K562 (cell line): ENCODE results near the gene HAP1. TPM values are rescaled to one million over a fixed set of nuclear protein-coding genes. Genes with fewer than 3 reads are reported as not detected.

Experiments
- ATAC-seq: fragments of 200-7000 bp; cut with Tn5 transposase; 3 replicates; pipeline ENCODE4 v1.9.1; 2020; ENCODE audit warnings: moderate library complexity
- BruUV-seq: library from RNA; stranded (reverse); fragments of 400-500 nt; replicated peaks from 2 replicates; lab custom pipeline; 2021; lab: Mats Ljungman, UMichigan
- CTCF ChIA-PET: fragments of 300-600 bp; formaldehyde crosslinking; extraction: SDS; loops from one replicate; lab custom pipeline; 2021; ENCODE audit warnings: low intra/inter-chr PET ratio; lab: Yijun Ruan, JAX
- POLR2A ChIA-PET: fragments of 300-600, 350-650 bp; sonication (Branson Sonifier 250); formaldehyde crosslinking; extraction: SDS; loops from one replicate; lab custom pipeline; 2021; ENCODE audit warnings: antibody characterized with exemption, inconsistent platforms; lab: Yijun Ruan, JAX
- DNase-seq, 4 experiments: peaks; one replicate each; pipeline versions ENCODE4 v3.0.0 to v3.0.0-alpha.2; 2011 to 2018; ENCODE audit warnings: low spot score in 3 of 4, mixed read lengths in 3 of 4; ENCODE audit errors: extremely low read depth in 1 of 4
- FAIRE-seq: peaks from 2 replicates; lab custom pipeline; 2011; peaks lifted over from hg19 to GRCh38; lab: Jason Lieb, UNC
- H2AFZ ChIP-seq: 2 replicates; pipeline ENCODE4 v1.6.0; 2011; ENCODE audit warnings: low read depth, low read length, control low read depth, inconsistent platforms
- H3K27ac ChIP-seq: fragments of 200-600 bp; 3 replicates; pipeline ENCODE4 v1.8.0; 2011; ENCODE audit warnings: low read depth, mild to moderate bottlenecking, control low read depth, inconsistent platforms, low read length, moderate library complexity, mixed read lengths; ENCODE audit errors: extremely low read depth
- H3K27me3 ChIP-seq, 2 experiments: fragments of 300-600 bp in 1 of 2; 2 replicates in 1 of 2; 3 replicates in 1 of 2; pipeline versions ENCODE4 v1.6.0 to v1.8.0; 2011; ENCODE audit warnings: inconsistent platforms in 2 of 2, low read length in 2 of 2, mild to moderate bottlenecking in 1 of 2, mixed read lengths in 1 of 2, moderate library complexity in 1 of 2; ENCODE audit not compliant: control insufficient read depth in 2 of 2, insufficient read depth in 2 of 2
- H3K36me3 ChIP-seq: fragments of 300-600 bp; 3 replicates; pipeline ENCODE4 v1.8.0; 2011; ENCODE audit warnings: mild to moderate bottlenecking, low read length, inconsistent platforms; ENCODE audit not compliant: control insufficient read depth, insufficient read depth
- H3K4me1 ChIP-seq, 2 experiments: fragments of 200-600 bp in 1 of 2; replicated peaks in 1 of 2; 2 replicates in 1 of 2; 3 replicates in 1 of 2; pipeline versions ENCODE4 v1.5.1 to v1.8.0; 2011; ENCODE audit warnings: inconsistent platforms in 2 of 2, low read length in 2 of 2, mild to moderate bottlenecking in 1 of 2, mixed read lengths in 1 of 2, moderate library complexity in 1 of 2; ENCODE audit not compliant: control insufficient read depth in 2 of 2, insufficient read depth in 2 of 2
- H3K4me2 ChIP-seq: 2 replicates; pipeline ENCODE4 v1.6.1; 2011; ENCODE audit warnings: low read length, control low read depth, inconsistent platforms, mixed read lengths; ENCODE audit not compliant: insufficient read depth
- H3K4me3 ChIP-seq: fragments of 200-600 bp; sonication (generic), shearing (Covaris generic); 2 replicates; pipeline ENCODE4 v1.5.1; 2016; ENCODE audit warnings: control low read depth, inconsistent platforms
- H3K79me2 ChIP-seq: fragments of 200-600 bp; 3 replicates; pipeline ENCODE4 v1.8.0; 2011; ENCODE audit warnings: low read length, inconsistent platforms; ENCODE audit not compliant: control insufficient read depth, insufficient read depth
- H3K9ac ChIP-seq, 2 experiments: 2 replicates each; pipeline versions ENCODE4 v1.6.0 to v1.6.1; 2011; ENCODE audit warnings: low read depth in 2 of 2, low read length in 2 of 2, control low read depth in 1 of 2, inconsistent platforms in 1 of 2, mild to moderate bottlenecking in 1 of 2, mixed read lengths in 1 of 2; ENCODE audit not compliant: insufficient read depth in 1 of 2
- H3K9me1 ChIP-seq: one replicate; pipeline ENCODE4 v1.6.0; 2011; ENCODE audit warnings: inconsistent platforms, mild to moderate bottlenecking, low read length, moderate library complexity; ENCODE audit not compliant: control insufficient read depth, insufficient read depth
- H3K9me3 ChIP-seq: replicated peaks from 2 replicates; pipeline ENCODE4 v1.5.1; 2011; ENCODE audit warnings: low read depth, low read length, inconsistent platforms; ENCODE audit not compliant: control insufficient read depth, insufficient read depth
- H4K20me1 ChIP-seq: replicated peaks from 2 replicates; pipeline ENCODE4 v1.6.1; 2011; ENCODE audit warnings: low read length, inconsistent platforms, mixed read lengths; ENCODE audit not compliant: control insufficient read depth, insufficient read depth
- ADNP ChIP-seq: fragments of 200-800 bp; sonication (Bioruptor generic); IDR thresholded peaks from 2 replicates; pipeline ENCODE4 v1.6.1; 2016; ENCODE audit warnings: missing genetic modification characterization, missing compliant biosample characterization
- ARID4B ChIP-seq: sonication (generic); formaldehyde crosslinking; IDR thresholded peaks from 2 replicates; pipeline ENCODE4 v1.8.0; 2022; ENCODE audit warnings: mild to moderate bottlenecking, missing genetic modification reagents
- BCOR ChIP-seq: fragments of 450-650 bp; IDR thresholded peaks from 2 replicates; pipeline ENCODE4 v1.6.1; 2016
- EHMT2 ChIP-seq: fragments of 450-650 bp; IDR thresholded peaks from 2 replicates; pipeline ENCODE4 v1.6.1; 2018; ENCODE audit warnings: antibody characterized with exemption
- HEY1 ChIP-seq: fragments of 250-450 bp; sonication (Bioruptor Pico); IDR thresholded peaks from 2 replicates; pipeline ENCODE4 v1.5.0; 2020; ENCODE audit warnings: mild to moderate bottlenecking, moderate library complexity, borderline replicate concordance
- NFATC3 ChIP-seq: fragments of 450-650 bp; IDR thresholded peaks from 2 replicates; pipeline ENCODE4 v1.6.1; 2017; ENCODE audit warnings: mild to moderate bottlenecking
- NFE2 ChIP-seq: IDR thresholded peaks from 2 replicates; pipeline ENCODE4 v1.6.1; 2014; ENCODE audit warnings: antibody characterized with exemption, low read depth
- RB1 ChIP-seq: fragments of 450-650 bp; IDR thresholded peaks from 2 replicates; pipeline ENCODE4 v1.6.1; 2017; ENCODE audit warnings: low read depth, mild to moderate bottlenecking
- RBM25 ChIP-seq: fragments of 200-400 bp; formaldehyde crosslinking; IDR thresholded peaks from 2 replicates; pipeline ENCODE4 v1.6.1; 2018; ENCODE audit warnings: low read length, low read depth, moderate library complexity; ENCODE audit not compliant: severe bottlenecking
- ZFP36 ChIP-seq: fragments of 150-350 bp; IDR thresholded peaks from 2 replicates; pipeline ENCODE4 v1.6.1; 2018; ENCODE audit warnings: low read length, low read depth; ENCODE audit not compliant: partially characterized antibody
- ZNF655 ChIP-seq: fragments of 250-450 bp; sonication (Bioruptor Pico); IDR thresholded peaks from 2 replicates; pipeline ENCODE4 v1.5.0; 2021
- WGBS: fragments of 100-300 bp; shearing (Covaris generic); methylation state at CpG from one replicate; pipeline ENCODE4 v1.1.6; 2016; ENCODE audit warnings: low coverage, mixed read lengths; ENCODE audit not compliant: insufficient coverage; ENCODE audit errors: missing lambda C conversion rate; 5-methylcytosine and 5-hydroxymethylcytosine counted together
- in situ Hi-C: fragments of 300-500 bp; cut with MboI; formaldehyde crosslinking; loops from 4 replicates; pipeline ENCODE4 v1.15.0; 2018; ENCODE audit warnings: inconsistent platforms, mixed read lengths
- intact Hi-C: fragments of 100-400 bp; cut with micrococcal nuclease; formaldehyde crosslinking; loops from 2 replicates; pipeline ENCODE4 v1.14.2; 2022
- polyA plus RNA-seq, 8 experiments: library from polyadenylated mRNA; depleted of rRNA in 4 of 8; stranded (reverse) in 5 of 8; unstranded in 3 of 8; fragments of >200 nt; fragmentation: Nextera tagmentation in 2 of 8; fragmentation: Illumina TruSeq in 1 of 8; extraction: Ambion mirVana in 2 of 8; extraction: Trizol in 1 of 8; gene quantifications; 2 replicates each; pipeline versions ENCODE4 v1.2.1 to v1.2.3, GENCODE V29; 2011 to 2014; ENCODE audit warnings: inconsistent platforms in 1 of 8, missing spikeins in 1 of 8
- total RNA-seq, 7 experiments: library from RNA; depleted of rRNA in 6 of 7; stranded (reverse); fragments of >200 nt in 6 of 7; fragmentation: Illumina TruSeq in 2 of 7; extraction: Trizol in 2 of 7; gene quantifications; 2 replicates each; pipeline versions ENCODE4 v1.2.1 to v1.2.3, GENCODE V29; 2011 to 2021; ENCODE audit warnings: low replicate concordance in 1 of 7

The HAP1 gene
- total and polyA plus RNA-seq, 9 of the 15 experiments (the other 6 are each of a cell fraction or from before 2014, with no cell fraction given), result under 0.01 to 0.09 (median 0.04) TPM; not detected in 6

- TF ChIP-seq ARID4B (CRISPR knock-in tag), result no peak
- TF ChIP-seq NFATC3, result no peak
- no peak for TF ChIP-seq NFE2
- no peak for TF ChIP-seq RB1
- no peak for TF ChIP-seq EHMT2
Measured at GRCh38 chr17:41766135-41766534, 31.7 kb upstream of the HAP1 start (continued).

- Histone ChIP-seq H2AFZ (no peak overlapping the region), H3K9me3 (no peaks in the 10 kb centered on the region), H3K9me1 (no peaks in the 10 kb centered on the region), H3K27ac (no peak overlapping the region), H4K20me1 (no peaks in the 10 kb centered on the region), H3K36me3 (peaks cover 86% of the 10 kb centered on the region), H3K27me3 (no peaks in the 10 kb centered on the region), H3K9ac (no peak overlapping the region), H3K4me1 (no peaks in the 10 kb centered on the region; a peak in 2 of 5 replicates), H3K79me2 (no peaks in the 10 kb centered on the region), H3K4me2 (no peak overlapping the region), H3K4me3 (no peak overlapping the region)
- CTCF ChIA-PET, result no interaction called here
- BruUV-seq, result no TSS peak
- WGBS, result 95% methylated on average over 8 of the region's 8 CpGs
- TF ChIP-seq BCOR (peak; percentile 47; the same call in 1 of the 2 replicates), ZFP36 (peak; percentile 45), ZNF655 (CRISPR knock-in tag) (no peak), HEY1 (CRISPR knock-in tag) (no peak), ADNP (0 out of 2 replicates have a peak, but pooled peaks have one; percentile 22), RBM25 (peak; percentile 32)
- in situ Hi-C loops, result no loop called here
- ATAC-seq (no peak), FAIRE-seq (no peak), DNase-seq (peak in 1 of 4 experiments; percentile 18)
- intact Hi-C loops, result no loop called here
- POLR2A ChIA-PET, result interaction anchor here (1.4 to 1.8 kb wide), 2 partner anchors 8 to 20 kb away, joined by 3 to 7 read pairs; no protein-coding TSS in a partner anchor
Measured at GRCh38 chr17:41763327-41763726, 28.9 kb upstream of the HAP1 start.
